Mesenchymal stem cell (in vitro differentiated cells and primary cell): Measurements from ENCODE around the gene KLHL3.
"Not testable (repeated sequence)": the region's sequence is repeated elsewhere in the genome, so short reads cannot be mapped to it uniquely, and the experiment has no call there.

Source experiments
- DNase-seq: peaks from one replicate; pipeline ENCODE4 v3.0.0-alpha.2; 2013
- H2AFZ ChIP-seq: one replicate; pipeline ENCODE4 v1.6.1; 2013; ENCODE audit warnings: low read depth, mild to moderate bottlenecking, control low read depth, inconsistent platforms, low read length, moderate library complexity
- H2AK5ac ChIP-seq: 2 replicates; pipeline ENCODE4 v1.6.1; 2013; ENCODE audit warnings: low read length, moderate library complexity, mild to moderate bottlenecking, inconsistent platforms; ENCODE audit not compliant: severe bottlenecking
- H2BK120ac ChIP-seq: one replicate; pipeline ENCODE4 v1.6.1; 2013; ENCODE audit warnings: low read depth, mild to moderate bottlenecking, inconsistent platforms, low read length, moderate library complexity
- H2BK12ac ChIP-seq, 2 experiments: one replicate each; pipeline ENCODE4 v1.6.1; 2013; ENCODE audit warnings: inconsistent platforms in 2 of 2, low read length in 2 of 2, mild to moderate bottlenecking in 2 of 2, moderate library complexity in 2 of 2, control low read depth in 1 of 2
- H2BK15ac ChIP-seq: one replicate; pipeline ENCODE4 v1.6.1; 2013; ENCODE audit warnings: mild to moderate bottlenecking, low read depth, inconsistent platforms; ENCODE audit not compliant: poor library complexity, severe bottlenecking
- H2BK5ac ChIP-seq: 2 replicates; pipeline ENCODE4 v1.6.1; 2013; ENCODE audit warnings: low read depth, mild to moderate bottlenecking, low read length, control low read depth, inconsistent platforms; ENCODE audit not compliant: poor library complexity, severe bottlenecking
- H3K14ac ChIP-seq, 2 experiments: one replicate each; pipeline ENCODE4 v1.6.1; 2013; ENCODE audit warnings: inconsistent platforms in 2 of 2, low read length in 2 of 2, control low read depth in 1 of 2, mild to moderate bottlenecking in 1 of 2, moderate library complexity in 1 of 2
- H3K18ac ChIP-seq, 2 experiments: one replicate each; pipeline ENCODE4 v1.6.1; 2013; ENCODE audit warnings: inconsistent platforms in 2 of 2, low read length in 2 of 2, control low read depth in 1 of 2, low read depth in 1 of 2, mild to moderate bottlenecking in 1 of 2
- H3K23ac ChIP-seq, 2 experiments: one replicate each; pipeline ENCODE4 v1.6.1; 2013; ENCODE audit warnings: inconsistent platforms in 2 of 2, low read length in 2 of 2, mild to moderate bottlenecking in 2 of 2, moderate library complexity in 2 of 2, control low read depth in 1 of 2
- H3K27ac ChIP-seq: 2 replicates; pipeline ENCODE4 v1.5.1; 2013; ENCODE audit warnings: mild to moderate bottlenecking, moderate library complexity, low read length, control low read depth, inconsistent platforms; ENCODE audit not compliant: poor library complexity, severe bottlenecking
- H3K27me3 ChIP-seq, 2 experiments: 2 replicates each; pipeline versions ENCODE4 v1.6.1 to v1.7.0; 2013; ENCODE audit warnings: low read length in 2 of 2, mild to moderate bottlenecking in 2 of 2, moderate library complexity in 2 of 2, control low read depth in 1 of 2, inconsistent platforms in 1 of 2; ENCODE audit not compliant: control insufficient read depth in 1 of 2, insufficient read depth in 1 of 2
- H3K36me3 ChIP-seq, 2 experiments: 2 replicates each; pipeline versions ENCODE4 v1.6.1 to v1.7.0; 2013; ENCODE audit warnings: low read length in 2 of 2, control low read depth in 1 of 2, inconsistent platforms in 1 of 2, low read depth in 1 of 2, mild to moderate bottlenecking in 1 of 2; ENCODE audit not compliant: insufficient read depth in 2 of 2, control insufficient read depth in 1 of 2
- H3K4ac ChIP-seq, 2 experiments: one replicate each; pipeline ENCODE4 v1.6.1; 2013; ENCODE audit warnings: inconsistent platforms in 2 of 2, low read length in 2 of 2, mild to moderate bottlenecking in 2 of 2, moderate library complexity in 2 of 2, control low read depth in 1 of 2, low read depth in 1 of 2
- H3K4me1 ChIP-seq: 2 replicates; pipeline ENCODE4 v1.6.1; 2013; ENCODE audit warnings: low read depth, low read length, control low read depth; ENCODE audit not compliant: control insufficient read depth, insufficient read depth
- H3K4me2 ChIP-seq: 2 replicates; pipeline ENCODE4 v1.6.1; 2013; ENCODE audit warnings: low read length, mild to moderate bottlenecking, inconsistent platforms; ENCODE audit not compliant: poor library complexity, severe bottlenecking
- H3K4me3 ChIP-seq, 2 experiments: 2 replicates each; pipeline versions ENCODE4 v1.5.1 to v1.7.0; 2013; ENCODE audit warnings: low read length in 2 of 2, mild to moderate bottlenecking in 2 of 2, control low read depth in 1 of 2, low read depth in 1 of 2; ENCODE audit not compliant: insufficient read depth in 1 of 2
- H3K79me1 ChIP-seq: replicated peaks from 2 replicates; pipeline ENCODE4 v1.6.1; 2013; ENCODE audit warnings: mild to moderate bottlenecking, control low read depth, low read length, inconsistent platforms; ENCODE audit not compliant: poor library complexity, severe bottlenecking
- H3K9ac ChIP-seq: 2 replicates; pipeline ENCODE4 v1.7.0; 2013; ENCODE audit warnings: mild to moderate bottlenecking, low read length, moderate library complexity
- H3K9me3 ChIP-seq: 2 replicates; pipeline ENCODE4 v1.7.0; 2013; ENCODE audit warnings: mild to moderate bottlenecking, low read length; ENCODE audit not compliant: control insufficient read depth
- H4K8ac ChIP-seq: one replicate; pipeline ENCODE4 v1.6.1; 2013; ENCODE audit warnings: inconsistent platforms, mild to moderate bottlenecking, low read length, moderate library complexity
- H4K91ac ChIP-seq: one replicate; pipeline ENCODE4 v1.6.1; 2013; ENCODE audit warnings: mild to moderate bottlenecking, low read length, inconsistent platforms
- WGBS: methylation state at CpG from one replicate; pipeline ENCODE4 v1.1.7; 2013; ENCODE audit warnings: mixed read lengths; 5-methylcytosine and 5-hydroxymethylcytosine counted together

KLHL3 gene

DNA sequence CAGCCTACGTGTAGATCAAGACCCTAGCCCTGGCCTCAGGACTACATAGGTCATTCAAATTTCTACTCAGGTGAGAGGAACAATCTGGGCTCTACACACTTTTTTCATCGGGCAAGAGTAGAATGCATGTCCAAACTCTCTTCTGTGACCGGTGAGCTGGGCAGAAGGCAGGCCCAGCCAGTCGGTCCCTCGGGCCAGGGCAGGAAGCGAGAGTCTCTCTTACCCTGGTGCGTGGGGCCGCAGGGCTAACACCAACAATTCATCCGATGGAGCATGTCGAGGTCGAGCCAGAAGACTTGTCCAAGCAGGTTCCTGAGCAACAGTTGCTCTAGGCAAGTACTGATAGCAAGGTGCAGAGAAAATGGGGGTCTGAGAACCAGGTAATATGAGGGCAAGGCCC, 88.5 kb downstream of the KLHL3 start:
- Histone ChIP-seq H2AFZ (no peak overlapping the region), H3K4me2 (no peak overlapping the region), H3K4ac (no peak overlapping the region), H3K4me3 (no peak overlapping the region), H4K91ac (no peak overlapping the region), H3K9me3 (peaks cover 15% of the 10 kb centered on the region), H3K14ac (no peak overlapping the region), H2BK120ac (no peak overlapping the region), H3K27me3 (no peaks in the 10 kb centered on the region), H2BK15ac (no peak overlapping the region), H3K9ac (no peak overlapping the region), H2BK5ac (no peak overlapping the region), H3K18ac (no peak overlapping the region), H3K27ac (no peak overlapping the region), H2AK5ac (no peak overlapping the region), H3K23ac (no peak overlapping the region), H2BK12ac (no peak overlapping the region), H3K4me1 (no peaks in the 10 kb centered on the region), H3K36me3 (no peaks in the 10 kb centered on the region), H3K79me1 (no peaks in the 10 kb centered on the region), H4K8ac (no peak overlapping the region)
- WGBS: 92% methylated on average over 11 of the region's 11 CpGs
- no peak for DNase-seq

GRCh38 chr5:137646761-137647160, 89.1 kb downstream of the KLHL3 start:
- Histone ChIP-seq H3K79me1 (no peaks in the 10 kb centered on the region), H3K4me3 (no peak overlapping the region), H4K8ac (no peak overlapping the region), H3K36me3 (no peaks in the 10 kb centered on the region), H2BK5ac (no peak overlapping the region), H3K23ac (no peak overlapping the region), H3K9ac (no peak overlapping the region), H3K14ac (no peak overlapping the region), H3K4me2 (no peak overlapping the region), H2BK120ac (no peak overlapping the region), H2BK15ac (no peak overlapping the region), H4K91ac (no peak overlapping the region), H3K4ac (no peak overlapping the region), H2AFZ (no peak overlapping the region), H3K9me3 (peaks cover 15% of the 10 kb centered on the region), H3K18ac (no peak overlapping the region), H3K27me3 (no peaks in the 10 kb centered on the region), H3K4me1 (no peaks in the 10 kb centered on the region), H2AK5ac (no peak overlapping the region), H3K27ac (no peak overlapping the region), H2BK12ac (no peak overlapping the region)
- no peak for DNase-seq
- WGBS: 82% methylated on average over 2 of the region's 2 CpGs

DNA sequence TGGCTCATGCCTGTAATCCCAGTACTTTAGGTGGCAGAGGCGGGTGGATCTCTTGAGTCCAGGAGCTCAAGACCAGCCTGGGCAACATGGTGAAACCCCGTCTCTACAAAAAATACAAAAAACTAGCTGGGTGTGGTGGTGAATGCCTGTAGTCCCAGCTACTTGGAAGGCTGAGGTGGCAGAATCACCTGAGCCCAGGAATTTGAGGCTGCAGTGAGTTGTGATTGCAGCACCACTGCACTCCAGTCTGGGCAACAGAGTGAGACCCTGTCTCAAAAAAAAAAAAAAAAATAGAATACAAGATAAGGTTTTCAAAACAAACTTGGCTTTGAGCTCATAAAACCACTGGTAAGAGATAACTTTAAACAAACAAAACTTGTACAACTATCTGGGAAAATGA, 92.8 kb downstream of the KLHL3 start:
- not testable (repeated sequence) for H2BK5ac ChIP-seq, H3K27me3 ChIP-seq, H3K27ac ChIP-seq, H2BK120ac ChIP-seq, H3K36me3 ChIP-seq, H2AK5ac ChIP-seq, H3K4me3 ChIP-seq, H2AFZ ChIP-seq, H3K23ac ChIP-seq, H3K9ac ChIP-seq, H3K14ac ChIP-seq, H2BK12ac ChIP-seq, H4K91ac ChIP-seq, H3K79me1 ChIP-seq, DNase-seq, H4K8ac ChIP-seq, H3K4ac ChIP-seq, H3K18ac ChIP-seq, H2BK15ac ChIP-seq, H3K4me2 ChIP-seq, H3K4me1 ChIP-seq
- peaks cover 15% of the 10 kb centered on the region for H3K9me3 ChIP-seq
- WGBS: 88% methylated on average over 1 of the region's 2 CpGs

DNA sequence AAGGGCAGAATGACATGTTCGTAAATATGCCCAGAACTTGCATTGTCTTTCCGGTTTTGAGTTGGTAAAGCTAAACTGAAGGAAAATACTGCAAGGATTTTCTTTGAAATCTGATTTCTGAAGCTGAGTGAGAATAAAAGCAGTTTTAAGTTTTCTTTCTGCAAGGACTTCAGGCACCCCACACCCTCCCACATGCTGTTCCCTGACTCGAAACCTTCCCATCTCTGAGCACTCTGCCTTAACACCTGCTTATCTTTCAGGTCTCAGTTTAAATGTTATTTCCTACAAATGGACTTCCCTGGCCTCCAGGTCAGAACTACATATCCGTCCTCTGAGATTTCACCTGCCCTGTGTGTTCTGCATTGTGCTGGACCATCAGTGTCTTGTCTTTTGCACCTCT, 93.8 kb downstream of the KLHL3 start:
- no peak overlapping the region for H2BK120ac ChIP-seq
- no peak overlapping the region for H2AFZ ChIP-seq
- no peak overlapping the region for H3K4me3 ChIP-seq
- peaks cover 0 to 4% of the 10 kb centered on the region in 2 experiments for H3K36me3 ChIP-seq
- no peak overlapping the region for H4K91ac ChIP-seq
- H3K18ac ChIP-seq: no peak overlapping the region
- H3K14ac ChIP-seq: no peak overlapping the region
- H3K79me1 ChIP-seq: no peaks in the 10 kb centered on the region
- no peak overlapping the region for H2BK15ac ChIP-seq
- no peaks in the 10 kb centered on the region for H3K27me3 ChIP-seq
- DNase-seq: no peak
- no peak overlapping the region for H2AK5ac ChIP-seq
- H3K9ac ChIP-seq: no peak overlapping the region
- no peak overlapping the region for H3K4ac ChIP-seq
- H2BK5ac ChIP-seq: no peak overlapping the region
- WGBS: 70% methylated on average over 2 of the region's 4 CpGs
- no peak overlapping the region for H3K23ac ChIP-seq
- H3K4me2 ChIP-seq: no peak overlapping the region
- H4K8ac ChIP-seq: no peak overlapping the region
- H3K9me3 ChIP-seq: peaks cover 25% of the 10 kb centered on the region
- no peak overlapping the region for H2BK12ac ChIP-seq
- H3K4me1 ChIP-seq: no peaks in the 10 kb centered on the region
- no peak overlapping the region for H3K27ac ChIP-seq
